GM12874 (cell line): ENCODE data around the gene SLC19A1.

Experiments used
- TF ChIP-seq, protein P1 (sequence below): IDR thresholded peaks from 2 replicates; pipeline ENCODE4 v1.5.1; 2011; ENCODE audit warnings: low read depth, mild to moderate bottlenecking, control low read depth, low read length, moderate library complexity; ENCODE audit not compliant: insufficient read depth

SLC19A1 gene

DNA sequence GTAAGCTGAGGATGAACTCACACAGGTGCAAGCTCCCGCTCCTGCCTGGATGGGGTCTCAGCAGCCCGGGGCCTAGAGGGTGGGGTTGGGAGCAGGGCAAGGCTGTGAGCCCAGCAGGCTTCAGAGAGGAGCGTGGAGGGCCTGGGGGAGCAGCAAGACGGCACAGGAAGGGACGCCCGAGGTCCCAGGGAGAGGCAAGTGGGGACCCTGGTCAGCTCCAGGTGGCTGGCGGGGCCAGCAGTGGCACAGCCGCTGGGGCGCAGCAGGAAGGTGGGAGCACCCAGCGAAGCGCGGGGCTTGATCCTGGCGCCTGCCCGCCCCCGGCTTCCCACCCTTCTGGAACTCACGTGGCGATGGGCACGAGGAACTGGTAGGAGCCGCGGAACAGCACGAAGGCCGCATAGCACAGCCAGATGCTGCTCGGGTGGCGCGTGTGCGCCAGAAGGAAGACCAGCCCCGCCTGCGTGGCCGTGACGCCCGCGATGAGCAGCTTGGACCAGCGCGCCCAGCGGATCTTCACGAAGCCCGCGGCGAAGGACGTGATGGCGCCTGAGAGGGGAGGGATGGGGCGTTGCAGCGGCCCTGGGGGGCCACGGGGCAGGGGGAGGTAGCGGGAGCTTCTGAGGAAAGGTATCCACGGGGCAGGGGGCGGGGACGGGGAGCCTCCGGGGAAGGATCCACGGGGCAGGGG lies 11.7 kb downstream of the SLC19A1 start:
- TF ChIP-seq, protein P1, sequence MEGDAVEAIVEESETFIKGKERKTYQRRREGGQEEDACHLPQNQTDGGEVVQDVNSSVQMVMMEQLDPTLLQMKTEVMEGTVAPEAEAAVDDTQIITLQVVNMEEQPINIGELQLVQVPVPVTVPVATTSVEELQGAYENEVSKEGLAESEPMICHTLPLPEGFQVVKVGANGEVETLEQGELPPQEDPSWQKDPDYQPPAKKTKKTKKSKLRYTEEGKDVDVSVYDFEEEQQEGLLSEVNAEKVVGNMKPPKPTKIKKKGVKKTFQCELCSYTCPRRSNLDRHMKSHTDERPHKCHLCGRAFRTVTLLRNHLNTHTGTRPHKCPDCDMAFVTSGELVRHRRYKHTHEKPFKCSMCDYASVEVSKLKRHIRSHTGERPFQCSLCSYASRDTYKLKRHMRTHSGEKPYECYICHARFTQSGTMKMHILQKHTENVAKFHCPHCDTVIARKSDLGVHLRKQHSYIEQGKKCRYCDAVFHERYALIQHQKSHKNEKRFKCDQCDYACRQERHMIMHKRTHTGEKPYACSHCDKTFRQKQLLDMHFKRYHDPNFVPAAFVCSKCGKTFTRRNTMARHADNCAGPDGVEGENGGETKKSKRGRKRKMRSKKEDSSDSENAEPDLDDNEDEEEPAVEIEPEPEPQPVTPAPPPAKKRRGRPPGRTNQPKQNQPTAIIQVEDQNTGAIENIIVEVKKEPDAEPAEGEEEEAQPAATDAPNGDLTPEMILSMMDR = no peak

DNA sequence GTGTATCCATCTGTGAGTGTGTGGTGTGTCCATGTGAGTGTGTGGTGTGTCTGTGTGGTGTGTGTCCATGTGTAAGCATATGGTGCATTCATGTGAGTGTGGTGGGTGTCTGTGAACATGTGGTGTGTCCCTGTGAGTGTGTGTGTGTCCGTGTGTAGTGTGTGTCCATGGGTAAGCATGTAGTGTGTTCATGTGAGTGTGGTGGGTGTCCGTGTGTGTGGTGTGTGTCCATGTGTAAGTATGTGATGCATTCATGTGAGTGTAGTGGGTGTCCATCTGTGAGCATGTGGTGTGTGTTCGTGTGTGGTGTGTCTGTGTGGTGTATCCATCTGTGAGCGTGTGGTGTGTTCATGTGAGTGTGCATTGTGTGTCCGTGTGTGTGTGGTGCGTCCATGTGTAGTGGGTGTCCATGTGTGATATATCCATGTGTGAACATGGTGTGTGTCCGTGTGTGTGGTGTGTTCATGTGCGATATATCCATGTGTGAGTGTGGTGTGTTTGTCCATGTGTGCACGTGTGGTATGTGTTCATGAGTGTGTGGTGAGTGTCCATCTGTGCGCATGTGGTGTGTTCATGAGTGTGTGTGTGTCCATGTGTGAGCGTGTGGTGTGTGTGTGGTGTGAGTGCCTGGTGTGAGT lies 12.3 kb downstream of the SLC19A1 start:
- TF ChIP-seq, protein P1 = no peak

DNA sequence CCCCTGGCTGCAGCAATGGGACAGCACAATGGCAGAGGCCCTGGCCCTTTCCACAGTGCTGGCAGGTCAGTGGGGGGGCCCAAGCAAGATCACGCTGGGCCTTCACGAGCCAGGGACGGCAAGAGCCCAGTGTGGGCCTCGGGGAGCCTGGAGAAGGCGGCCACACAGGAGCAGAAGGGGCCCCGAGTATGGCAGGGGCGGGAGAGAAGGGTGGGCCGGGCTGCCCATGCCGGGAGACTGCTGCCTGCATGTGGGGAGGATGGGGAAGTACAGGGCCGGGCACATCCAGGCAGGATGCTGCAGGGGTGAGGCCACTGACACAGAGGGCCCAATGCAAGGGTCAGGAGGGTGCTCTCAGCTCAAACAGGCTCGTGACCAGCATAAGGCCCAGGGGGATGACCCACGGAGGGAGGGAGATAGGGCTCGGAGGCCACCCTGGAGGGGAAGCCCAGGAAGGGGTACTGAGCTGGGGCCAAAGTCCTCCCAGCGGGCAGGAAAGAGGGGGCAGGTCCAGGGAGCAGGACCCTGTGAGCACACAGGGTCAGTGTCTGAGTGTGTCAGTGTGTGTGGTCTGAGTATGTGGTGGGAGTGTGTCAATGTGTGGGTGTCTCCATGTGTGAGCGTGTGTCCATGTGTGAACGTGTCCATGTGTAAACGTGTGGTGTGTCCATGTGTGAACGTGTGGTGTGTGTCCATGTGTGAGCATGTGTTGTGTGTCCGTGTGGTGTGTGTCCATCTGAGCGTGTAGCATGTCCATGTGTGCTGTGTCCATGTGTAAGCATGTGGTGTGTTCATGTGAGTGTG lies 13.1 kb downstream of the SLC19A1 start:
- TF ChIP-seq, protein P1 = no peak

DNA sequence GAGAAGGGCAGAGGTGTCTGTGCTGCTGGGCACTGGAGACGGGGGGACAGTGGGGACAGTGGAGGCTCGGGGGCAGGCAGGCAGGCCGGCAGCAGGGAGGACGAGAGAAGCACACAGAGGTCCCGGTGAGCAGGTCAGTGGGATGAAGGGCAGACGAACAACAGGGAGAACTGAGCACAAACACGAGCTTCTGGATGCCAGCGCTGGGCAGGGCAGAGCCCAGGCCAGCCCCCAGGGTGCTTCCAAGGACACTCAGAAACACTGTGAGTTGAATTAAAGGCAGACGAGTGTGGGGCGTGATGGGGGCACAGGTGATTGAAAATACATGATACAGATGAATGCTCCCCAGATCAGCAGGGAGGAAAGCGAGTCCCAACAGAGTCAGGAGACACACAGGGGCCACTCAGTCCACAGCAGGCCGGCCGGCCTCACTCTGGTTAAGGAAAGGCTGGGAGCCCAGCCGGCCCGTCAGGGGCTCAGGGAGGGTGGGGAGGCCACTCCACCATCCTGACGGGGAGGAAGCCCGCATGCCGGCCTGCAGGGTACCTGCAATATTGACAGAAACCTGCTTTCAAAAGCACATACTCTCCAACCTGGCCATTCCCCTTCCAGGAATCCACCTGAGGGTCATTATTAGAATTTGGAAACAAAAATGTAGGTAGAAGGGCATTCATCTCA lies 14.1 kb downstream of the SLC19A1 start:
- TF ChIP-seq, protein P1 = no peak

DNA sequence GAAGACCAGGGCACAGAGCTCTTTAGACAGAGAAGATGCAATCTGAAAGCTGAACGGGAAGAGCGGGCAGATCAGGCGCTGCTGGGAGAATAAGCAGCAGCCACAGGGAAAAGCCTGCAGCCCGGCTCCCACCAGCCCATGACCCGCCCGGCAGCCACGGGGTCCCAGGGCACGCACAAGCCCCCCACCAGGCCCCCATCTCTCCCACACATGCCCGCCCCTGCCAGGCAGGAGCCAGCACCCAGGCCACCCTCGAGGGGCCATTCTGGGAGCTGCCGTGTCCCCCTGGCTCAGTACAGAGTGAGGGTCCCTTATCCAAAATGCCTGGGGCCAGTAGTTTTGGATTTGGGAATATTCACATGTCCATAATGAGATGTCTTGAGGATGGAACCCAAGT lies 16.3 kb downstream of the SLC19A1 start:
- TF ChIP-seq, protein P1 = no peak

DNA sequence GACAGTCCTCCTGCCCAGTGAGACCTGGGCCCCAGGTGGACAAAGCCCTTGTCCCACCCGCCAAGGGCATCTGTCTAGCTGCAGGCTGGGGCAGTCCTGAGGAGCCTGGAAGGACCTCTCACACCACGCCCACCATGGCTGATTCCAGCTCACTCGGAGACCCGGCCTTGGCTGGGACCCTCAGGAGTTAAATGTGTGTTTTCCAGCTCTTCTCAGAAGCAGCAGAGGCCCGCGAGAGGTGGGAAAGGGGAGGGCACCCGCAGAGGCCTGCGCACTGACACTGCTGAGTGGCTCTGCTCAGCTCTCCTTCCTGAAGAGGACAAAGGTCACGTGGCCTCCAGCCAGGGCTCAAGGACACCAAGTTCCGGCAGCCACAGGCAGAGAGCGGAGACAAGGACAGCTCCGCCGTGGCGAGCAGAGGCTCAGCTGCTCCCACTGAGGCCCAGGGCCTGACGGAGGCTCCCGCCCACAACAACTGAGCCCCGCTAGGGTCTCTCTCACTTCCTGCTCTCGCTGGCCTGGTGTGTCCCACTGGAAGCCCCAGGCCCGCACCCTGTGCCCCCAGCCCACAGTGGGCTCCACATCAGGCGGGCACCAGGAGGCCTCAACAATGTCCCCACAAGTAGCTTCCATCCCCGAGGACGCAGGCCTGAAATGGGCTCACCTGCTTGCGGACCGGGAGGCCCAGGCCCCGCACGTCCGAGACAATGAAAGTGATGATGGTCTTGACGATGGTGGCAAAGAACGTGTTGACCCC lies 16.9 kb downstream of the SLC19A1 start:
- TF ChIP-seq, protein P1 = no peak
